Spleen (tissue), 11 donors: Measurements from ENCODE around the gene CHID1. TPM values are rescaled to one million over a fixed set of nuclear protein-coding genes. Genes with fewer than 3 reads are reported as not detected.

Experiments
- DNase-seq: peaks from one replicate; pipeline ENCODE4 v3.0.0-alpha.2; 2020
- H3K27ac ChIP-seq, 8 donors: fragments of 200-600 bp; sonication (generic) in 7 of 8; 1 replicate in 4 of 8; 2 replicates in 4 of 8; pipeline versions ENCODE4 v1.5.0 to v1.8.0; 2016 to 2021; ENCODE audit warnings: inconsistent platforms in 4 of 8, mild to moderate bottlenecking in 4 of 8, moderate library complexity in 1 of 8
- H3K27me3 ChIP-seq, 7 donors: fragments of 200-600 bp; sonication (generic) in 6 of 7; replicated peaks in 1 of 7; 1 replicate in 4 of 7; 2 replicates in 3 of 7; pipeline versions ENCODE4 v1.5.0 to v1.8.0; 2016 to 2021; ENCODE audit warnings: inconsistent platforms in 3 of 7, mild to moderate bottlenecking in 1 of 7
- H3K36me3 ChIP-seq, 6 donors: fragments of 200-600 bp; sonication (generic) in 5 of 6; 1 replicate in 4 of 6; 2 replicates in 2 of 6; pipeline versions ENCODE4 v1.5.0 to v1.8.0; 2016 to 2021; ENCODE audit warnings: inconsistent platforms in 2 of 6
- H3K4me1 ChIP-seq, 6 donors: fragments of 200-600 bp; sonication (generic) in 5 of 6; 1 replicate in 3 of 6; 2 replicates in 3 of 6; pipeline versions ENCODE4 v1.5.0 to v1.8.0; 2016 to 2021; ENCODE audit warnings: inconsistent platforms in 3 of 6
- H3K4me3 ChIP-seq, 8 donors: fragments of 200-600 bp; sonication (generic) in 7 of 8; 1 replicate in 4 of 8; 2 replicates in 4 of 8; pipeline versions ENCODE4 v1.5.0 to v1.8.0; 2016 to 2021; ENCODE audit warnings: inconsistent platforms in 4 of 8, mild to moderate bottlenecking in 4 of 8, moderate library complexity in 2 of 8
- H3K9me3 ChIP-seq, 8 donors: fragments of 200-600 bp; sonication (generic) in 7 of 8; 1 replicate in 4 of 8; 2 replicates in 4 of 8; pipeline versions ENCODE4 v1.5.0 to v1.8.0; 2016 to 2021; ENCODE audit warnings: inconsistent platforms in 4 of 8
- CTCF ChIP-seq, 11 experiments: fragments of 200-600 bp in 7 of 11; fragments of 450-650 bp in 4 of 11; sonication (generic) in 4 of 11; IDR thresholded peaks in 8 of 11; conservative IDR thresholded peaks in 3 of 11; 1 replicate in 7 of 11; 2 replicates in 4 of 11; pipeline versions ENCODE4 v1.4.0 to v1.8.0; 2016 to 2021; ENCODE audit warnings: antibody characterized with exemption in 11 of 11, inconsistent platforms in 4 of 11, mild to moderate bottlenecking in 1 of 11
- POLR2A ChIP-seq, 3 donors: fragments of 450-650 bp; IDR thresholded peaks; one replicate each; pipeline ENCODE4 v1.5.1; 2017; ENCODE audit warnings: antibody characterized with exemption in 3 of 3, mild to moderate bottlenecking in 1 of 3
- POLR2AphosphoS5 ChIP-seq, 3 donors: sonication (generic); formaldehyde crosslinking; IDR thresholded peaks; one replicate each; pipeline ENCODE4 v1.5.1; 2017; ENCODE audit warnings: antibody characterized with exemption in 3 of 3
- WGBS, 5 donors: extraction: QIAGEN DNeasy Blood & Tissue Kit in 3 of 5; methylation state at CpG; one replicate each; pipeline versions ENCODE4 v1.1.5 to v1.1.7; 2013 to 2018; 5-methylcytosine and 5-hydroxymethylcytosine counted together
- intact Hi-C: fragments of 100-400 bp; cut with DNase I; formaldehyde crosslinking; loops from one replicate; pipeline ENCODE4 v1.15.0; 2023; ENCODE audit warnings: low total_unique reads
- polyA plus RNA-seq, 3 donors: library from polyadenylated mRNA; stranded (reverse); fragments of 200-250 nt; gene quantifications; one replicate each; pipeline ENCODE4 v1.2.1, GENCODE V29; 2013
- total RNA-seq, 7 donors: library from RNA; depleted of rRNA in 3 of 7; stranded (reverse); fragments of >200 nt in 3 of 7; fragmentation: NEBNext Ultra II Directional in 4 of 7; extraction: Animal tissue kit (Norgen Biotek cat#: 25700) in 4 of 7; gene quantifications; one replicate each; pipeline versions ENCODE4 v1.1.0 to v1.2.1, GENCODE V29; 2016 to 2021
- donor health status: healthy with polysubstance abuse.
- donor health status: DM: no; HTN: no; CAD: no; lungs with moderate emphysema.
- donor health status: DM: no; HTN: no; CAD: no.
- donor health status: Bipolar disorder and iron deficiency.
- donor health status: healthy.
- donor health status: DM: no; HTN: no; CAD: no.
- donor health status: DM: yes; HTN: yes; CAD: no.

The CHID1 gene
- total and polyA plus RNA-seq, 10 donors = 37.2 to 218 (median 117) TPM

- TF ChIP-seq POLR2AphosphoS5 (IDR thresholded peaks at IDR 0.05) = peak; percentile 52 to 77 (median 55)
- TF ChIP-seq POLR2A (IDR thresholded peaks at IDR 0.05) = no peak
- peaks cover 32 to 77% (median 64%) of the 10 kb centered on the region in 6 donors for H3K4me1 ChIP-seq
- no peak for DNase-seq
These were observed 15.8 kb upstream of the CHID1 start for GRCh38 chr11:926341-926916.

DNA sequence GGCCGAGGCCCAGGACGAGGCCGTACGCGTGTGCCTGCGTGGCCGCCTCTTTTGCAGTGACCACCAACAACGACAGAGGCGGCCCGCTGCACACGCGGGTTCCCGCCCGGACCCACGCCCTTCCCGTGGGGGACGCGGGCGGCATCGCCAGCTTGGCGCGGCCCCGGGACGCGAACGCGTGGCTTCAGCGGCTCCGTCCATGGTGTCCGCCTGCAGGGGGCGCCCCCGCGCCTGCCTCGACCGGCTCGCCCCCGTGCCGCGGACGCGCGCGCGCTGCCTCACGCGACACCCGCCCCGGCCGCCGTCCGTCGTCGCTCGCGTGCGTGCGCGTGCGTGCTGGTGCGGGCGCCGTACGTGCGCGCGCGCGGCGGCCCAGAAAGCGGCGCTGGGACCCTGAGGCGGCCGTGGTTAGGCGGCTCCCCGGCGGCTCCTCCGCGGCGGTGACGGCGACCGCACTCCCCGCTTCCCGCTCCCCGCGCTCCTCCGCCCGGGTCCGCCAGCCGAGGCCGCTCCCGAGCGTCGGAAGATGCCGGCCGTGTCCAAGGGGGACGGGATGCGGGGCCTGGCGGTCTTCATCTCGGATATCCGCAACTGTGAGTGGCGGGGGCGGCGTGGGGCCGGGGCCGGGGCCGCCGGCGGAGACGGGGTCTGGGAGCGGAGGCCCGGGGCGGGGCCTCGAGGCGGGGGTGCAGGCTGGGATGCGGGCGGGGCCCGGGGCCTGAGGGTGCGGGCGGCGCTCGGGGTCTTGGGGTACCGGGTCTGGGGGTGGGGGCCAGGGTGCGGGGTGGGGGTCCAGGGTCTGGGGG lies 15.1 kb upstream of the CHID1 start, which contains the start of gene AP2A2:
AP2A2 (plus strand) TSS at position 375 of the 806 bp plus-strand sequence; CDS start at position 527, 152 bp downstream.
- WGBS, 5 donors = 3 to 8% (median 4%) methylated on average over 39 to 124 of the region's 124 CpGs

More at GRCh38 chr11:926341-926916, 15.8 kb upstream of the CHID1 start:
- Histone ChIP-seq H3K27ac (peak overlapping the region; percentile 84 to 98 (median 94)), H3K9me3 (no peaks in the 10 kb centered on the region), H3K4me3 (peak overlapping the region; percentile 54 to 91 (median 68)), H3K27me3 (no peaks in the 10 kb centered on the region), H3K36me3 (peaks cover 0 to 22% (median 0%) of the 10 kb centered on the region in 6 donors)
- 8 to 15% (median 10%) methylated on average over 14 to 26 of the region's 26 CpGs for WGBS, 5 donors
- intact Hi-C loops = no loop called here

GRCh38 chr11:925158-925495 lies 14.5 kb upstream of the CHID1 start:
- Histone ChIP-seq H3K36me3 (peaks cover 0 to 22% (median 0%) of the 10 kb centered on the region in 6 donors), H3K27ac (peak overlapping the region; percentile 84 to 98 (median 94)), H3K4me3 (peak overlapping the region; percentile 11 to 91 (median 62)), H3K4me1 (peaks cover 25 to 64% (median 51%) of the 10 kb centered on the region in 6 donors), H3K27me3 (no peaks in the 10 kb centered on the region), H3K9me3 (no peaks in the 10 kb centered on the region)
- TF ChIP-seq POLR2AphosphoS5 (IDR thresholded peaks at IDR 0.05) (peak; percentile 9 to 69 (median 44)), CTCF (IDR thresholded peaks at IDR 0.05 in 8 of 11, conservative IDR thresholded peaks at IDR 0.05 in 3 of 11) (no peak)
- no peak for DNase-seq
- 21 to 70% (median 44%) methylated on average over 7 to 28 of the region's 28 CpGs for WGBS, 5 donors
- intact Hi-C loops = no loop called here

More for the DNA sequence above, 15.1 kb upstream of the CHID1 start, which contains the start of gene AP2A2:
- H3K4me1 ChIP-seq = peaks cover 25 to 70% (median 57%) of the 10 kb centered on the region in 6 donors
- TF ChIP-seq POLR2A (IDR thresholded peaks at IDR 0.05) (peak in 2 of 3 donors; percentile 48 to 71), POLR2AphosphoS5 (IDR thresholded peaks at IDR 0.05) (peak; percentile 81 to 87 (median 82)), CTCF (IDR thresholded peaks at IDR 0.05 in 8 of 11, conservative IDR thresholded peaks at IDR 0.05 in 3 of 11) (peak; percentile 23 to 89 (median 84))
- intact Hi-C loops = no loop called here
- H3K4me3 ChIP-seq = peak within 1 kb of the TSS; percentile 54 to 91 (median 68)
- H3K27me3 ChIP-seq = no peaks in the 10 kb centered on the region
- peaks cover 0 to 22% (median 0%) of the 10 kb centered on the region in 6 donors for H3K36me3 ChIP-seq
- H3K27ac ChIP-seq = peak within 1 kb of the TSS; percentile 84 to 98 (median 94)
- peak; percentile 97 for DNase-seq
- no peaks in the 10 kb centered on the region for H3K9me3 ChIP-seq

- intact Hi-C loops = no loop called here
- 75 to 83% (median 77%) methylated on average over 9 to 18 of the region's 18 CpGs for WGBS, 5 donors
- H3K27me3 ChIP-seq = no peaks in the 10 kb centered on the region
- no peak for DNase-seq
- H3K9me3 ChIP-seq = no peaks in the 10 kb centered on the region
- H3K36me3 ChIP-seq = peaks cover 0 to 19% (median 0%) of the 10 kb centered on the region in 6 donors
- H3K4me1 ChIP-seq = peaks cover 23 to 59% (median 46%) of the 10 kb centered on the region in 6 donors
- H3K27ac ChIP-seq = peak overlapping the region; percentile 84 to 98 (median 94)
- TF ChIP-seq POLR2A (IDR thresholded peaks at IDR 0.05) (no peak), CTCF (IDR thresholded peaks at IDR 0.05 in 8 of 11, conservative IDR thresholded peaks at IDR 0.05 in 3 of 11) (no peak), POLR2AphosphoS5 (IDR thresholded peaks at IDR 0.05) (no peak)
- H3K4me3 ChIP-seq = peak overlapping the region in 2 of 8 donors; percentile 72 to 91
These were observed 14.0 kb upstream of the CHID1 start for GRCh38 chr11:924406-925157.
